Heart right ventricle (tissue), 16 donors: Measurements from ENCODE around the gene NCAM2. TPM values are rescaled to one million over a fixed set of nuclear protein-coding genes. Genes with fewer than 3 reads are reported as not detected.

Experiments
- ATAC-seq, 8 donors: fragments of 200-7000 bp; cut with Tn5 transposase; one replicate each; pipeline ENCODE4 v1.9.1; 2020; ENCODE audit warnings: mild to moderate bottlenecking in 8 of 8, moderate library complexity in 8 of 8, moderate number of reproducible peaks in 1 of 8
- DNase-seq, 2 donors: peaks; one replicate each; pipeline ENCODE4 v3.0.0-alpha.2; 2020
- H3K27ac ChIP-seq, 10 donors: fragments of 200-600 bp; sonication (generic) in 2 of 10; one replicate each; pipeline versions ENCODE4 v1.5.0 to v1.8.0; 2020 to 2022; ENCODE audit warnings: mild to moderate bottlenecking in 3 of 10
- H3K27me3 ChIP-seq, 7 donors: fragments of 200-600 bp; one replicate each; pipeline ENCODE4 v1.8.0; 2021 to 2022; ENCODE audit warnings: mild to moderate bottlenecking in 2 of 7
- H3K36me3 ChIP-seq, 9 donors: fragments of 200-600 bp; sonication (generic) in 1 of 9; one replicate each; pipeline versions ENCODE4 v1.5.0 to v1.8.0; 2020 to 2022; ENCODE audit warnings: mild to moderate bottlenecking in 2 of 9
- H3K4me1 ChIP-seq, 9 donors: fragments of 200-600 bp; sonication (generic) in 1 of 9; one replicate each; pipeline versions ENCODE4 v1.5.0 to v1.8.0; 2020 to 2022; ENCODE audit warnings: mild to moderate bottlenecking in 4 of 9
- H3K4me3 ChIP-seq, 10 donors: fragments of 200-600 bp; sonication (generic) in 2 of 10; one replicate each; pipeline versions ENCODE4 v1.5.0 to v1.8.0; 2020 to 2022; ENCODE audit warnings: mild to moderate bottlenecking in 7 of 10, moderate library complexity in 2 of 10
- H3K9me3 ChIP-seq, 11 donors: fragments of 200-600 bp in 10 of 11; sonication (generic) in 2 of 11; one replicate each; pipeline versions ENCODE4 v1.5.0 to v1.8.0; 2013 to 2022; ENCODE audit warnings: mild to moderate bottlenecking in 2 of 11, control low read depth in 1 of 11, moderate library complexity in 1 of 11
- CTCF ChIP-seq, 9 donors: fragments of 200-600 bp; sonication (generic) in 2 of 9; IDR thresholded peaks; one replicate each; pipeline versions ENCODE4 v1.5.0 to v1.8.0; 2021 to 2022; ENCODE audit warnings: antibody characterized with exemption in 9 of 9, mild to moderate bottlenecking in 5 of 9, moderate library complexity in 1 of 9
- WGBS, 2 donors: extraction: QIAGEN DNeasy Blood & Tissue Kit; methylation state at CpG; one replicate each; pipeline ENCODE4 v1.1.7; 2013; ENCODE audit warnings: inconsistent platforms in 1 of 2; 5-methylcytosine and 5-hydroxymethylcytosine counted together
- intact Hi-C, 10 donors: fragments of 100-400 bp; cut with DNase I; formaldehyde crosslinking; loops; one replicate each; pipeline versions ENCODE4 v1.11.1 to v1.14.2; 2022
- polyA plus RNA-seq, 2 donors: library from polyadenylated mRNA; stranded (reverse); fragments of 200-250 nt; gene quantifications; one replicate each; pipeline ENCODE4 v1.2.3, GENCODE V29; 2013
- total RNA-seq, 10 donors: library from RNA; stranded (reverse); fragmentation: NEBNext Ultra II Directional in 3 of 10; extraction: Animal tissue kit (Norgen Biotek cat#: 25700) in 3 of 10; gene quantifications; one replicate each; pipeline versions ENCODE4 v1.2.1 to v1.2.4, GENCODE V29; 2021 to 2023
- donor health status: Arrhythmogenic right ventricular cardiomyopathy.
- donor health status: ischemic (EF 13 %, LVEDD 7.1; RV severe dilation, severe dysfunction).
- donor health status: healthy with polysubstance abuse.
- donor health status: DM: no; HTN: yes; CAD: no.
- donor health status: DM: no; HTN: no; CAD: no.
- donor health status: ischemic (EF 25% LVEDD 6.9; RV normal size, moderate dysfunction).
- donor health status: ischemic (EF 25% LVEDD 5.7; RV mildly dilated, moderate dysfunction).
- donor health status: healthy.
- donor health status: DM: yes; HTN: yes; CAD: no.
- donor health status: Ischemic cardiomyopathy.
- donor health status: ischemic (EF 35%, LVEDD 5.7; RV mildly dilated, moderate dysfunction).
- donor health status: nonischemic (EF 11% LVEDD 7.7; RV severe dilation, severe dysfunction).
- donor health status: DM: yes; HTN: yes; CAD: no.
- donor health status: PGD.
- donor health status: ischemic (EF 29% LVEDD 5.4; RV normal size, mild dysfunction).
- donor health status: nonischemic (EF 23%, LVEDD 6.1; RV moderate dilation, normal function).

NCAM2 gene
- total and polyA plus RNA-seq, 12 donors, result 0.25 to 8.9 (median 3.1) TPM

- intact Hi-C loops, result no loop called here
- H3K4me1 ChIP-seq, result peaks cover 0 to 18% (median 0%) of the 10 kb centered on the region in 9 donors
- ATAC-seq (no peak), DNase-seq (no peak)
- WGBS, 2 donors, result 68 to 89% methylated on average over 5 of the region's 5 CpGs
- no peak overlapping the region for H3K4me3 ChIP-seq
- H3K36me3 ChIP-seq, result no peaks in the 10 kb centered on the region
- H3K27ac ChIP-seq, result no peak overlapping the region
- no peak for TF ChIP-seq CTCF (IDR thresholded peaks at IDR 0.05)
- no peaks in the 10 kb centered on the region for H3K9me3 ChIP-seq
- H3K27me3 ChIP-seq, result no peaks in the 10 kb centered on the region
Measured at GRCh38 chr21:21204366-21204996, 206.3 kb downstream of the NCAM2 start.

GRCh38 chr21:21205604-21206003, 207.4 kb downstream of the NCAM2 start:
- no peak for ATAC-seq
- H3K4me1 ChIP-seq, result peaks cover 0 to 8% (median 0%) of the 10 kb centered on the region in 9 donors
- no peak for TF ChIP-seq CTCF (IDR thresholded peaks at IDR 0.05)
- no peaks in the 10 kb centered on the region for H3K36me3 ChIP-seq
- H3K9me3 ChIP-seq, result no peaks in the 10 kb centered on the region
- H3K27me3 ChIP-seq, result no peaks in the 10 kb centered on the region
- no peak overlapping the region for H3K27ac ChIP-seq
- DNase-seq, result no peak
- WGBS, 2 donors, result 61 to 67% methylated on average over 1 of the region's 1 CpG
- H3K4me3 ChIP-seq, result no peak overlapping the region
- intact Hi-C loops, result no loop called here

GRCh38 chr21:21210552-21210951, 212.3 kb downstream of the NCAM2 start:
- H3K27me3 ChIP-seq, result no peaks in the 10 kb centered on the region
- H3K9me3 ChIP-seq, result peaks cover 0 to 4% (median 0%) of the 10 kb centered on the region in 11 donors
- WGBS, 2 donors, result 48 to 50% methylated on average over 2 of the region's 2 CpGs
- no peak for TF ChIP-seq CTCF (IDR thresholded peaks at IDR 0.05)
- intact Hi-C loops, result no loop called here
- H3K4me1 ChIP-seq, result peaks cover 0 to 4% (median 0%) of the 10 kb centered on the region in 9 donors
- DNase-seq, result no peak
- no peak for ATAC-seq
- H3K4me3 ChIP-seq, result no peak overlapping the region
- no peak overlapping the region for H3K27ac ChIP-seq
- H3K36me3 ChIP-seq, result no peaks in the 10 kb centered on the region

- H3K4me1 ChIP-seq, result peaks cover 0 to 6% (median 0%) of the 10 kb centered on the region in 9 donors
- H3K36me3 ChIP-seq, result no peaks in the 10 kb centered on the region
- no peak overlapping the region for H3K27ac ChIP-seq
- ATAC-seq, result no peak
- no peak for DNase-seq
- H3K9me3 ChIP-seq, result peaks cover 0 to 4% (median 0%) of the 10 kb centered on the region in 11 donors
- no peaks in the 10 kb centered on the region for H3K27me3 ChIP-seq
- intact Hi-C loops, result no loop called here
- TF ChIP-seq CTCF (IDR thresholded peaks at IDR 0.05), result no peak
- WGBS, 2 donors, result 49% methylated on average over 1 of the region's 1 CpG
- H3K4me3 ChIP-seq, result no peak overlapping the region
Measured at GRCh38 chr21:21213297-21213696, 215.1 kb downstream of the NCAM2 start.
